Stimulated activated naive B cell treated with anti-CD40 and anti-IgM and Interleukin-4, amounts not matched to agents 10 μg/mL and 1 μg/mL and 100 μg/mL, for 72 hours (primary cell): ENCODE results near the gene HACD4.
"Not testable (repeated sequence)": the region's sequence is repeated elsewhere in the genome, so short reads cannot be mapped to it uniquely, and the experiment has no call there.

Experiments used
- ATAC-seq, 2 donors: fragments of 150-1000 bp; cut with Tn5 transposase; replicated peaks; 2 replicates each; pipeline ENCODE4 v1.10.0; 2021; ENCODE audit warnings: moderate library complexity in 1 of 2
- DNase-seq: peaks from one replicate; pipeline ENCODE4 v3.0.0; 2021
- H3K27ac Mint-ChIP-seq: one replicate; pipeline ENCODE4 v1.8.0; 2022; ENCODE audit warnings: mild to moderate bottlenecking, mixed read lengths
- H3K27me3 Mint-ChIP-seq, 2 donors: one replicate each; pipeline ENCODE4 v1.8.0; 2022; ENCODE audit warnings: mixed read lengths in 2 of 2
- H3K36me3 Mint-ChIP-seq, 2 donors: one replicate each; pipeline ENCODE4 v1.8.0; 2022; ENCODE audit warnings: mixed read lengths in 2 of 2, mild to moderate bottlenecking in 1 of 2
- H3K4me1 Mint-ChIP-seq, 2 donors: one replicate each; pipeline ENCODE4 v1.8.0; 2022; ENCODE audit warnings: mixed read lengths in 2 of 2, mild to moderate bottlenecking in 1 of 2
- H3K4me3 Mint-ChIP-seq, 2 donors: one replicate each; pipeline ENCODE4 v1.8.0; 2022; ENCODE audit warnings: mild to moderate bottlenecking in 2 of 2, mixed read lengths in 2 of 2, moderate library complexity in 1 of 2
- H3K9me3 Mint-ChIP-seq, 2 donors: one replicate each; pipeline ENCODE4 v1.8.0; 2022; ENCODE audit warnings: mixed read lengths in 2 of 2, mild to moderate bottlenecking in 1 of 2

The HACD4 gene

DNA sequence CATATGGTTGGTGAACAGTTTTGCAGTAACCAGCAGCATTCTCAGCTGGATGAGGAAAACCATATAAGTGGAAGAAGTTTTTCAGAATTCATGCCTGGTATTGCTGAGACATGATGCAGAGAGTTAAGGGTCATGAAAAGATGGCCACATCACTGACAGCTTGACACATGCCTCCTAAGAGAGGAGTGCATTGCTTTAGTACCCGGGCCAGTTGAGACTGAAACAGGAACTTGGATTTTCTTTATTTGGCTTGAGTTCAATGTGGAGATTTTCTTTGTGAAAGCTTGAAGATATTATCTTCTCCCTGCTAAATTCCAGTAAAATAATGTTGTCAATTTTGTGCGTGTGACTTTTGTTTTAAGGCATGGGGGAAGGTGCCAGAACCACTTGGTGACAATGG, 35.8 kb downstream of the HACD4 start:
- H3K9me3 Mint-ChIP-seq = no peaks in the 10 kb centered on the region
- H3K36me3 Mint-ChIP-seq = peaks cover 15 to 35% of the 10 kb centered on the region in 2 donors
- ATAC-seq (no peak), DNase-seq (no peak)
- H3K4me3 Mint-ChIP-seq = no peak overlapping the region
- H3K27ac Mint-ChIP-seq = no peak overlapping the region
- peaks cover 20 to 27% of the 10 kb centered on the region in 2 donors for H3K4me1 Mint-ChIP-seq
- no peaks in the 10 kb centered on the region for H3K27me3 Mint-ChIP-seq

DNA sequence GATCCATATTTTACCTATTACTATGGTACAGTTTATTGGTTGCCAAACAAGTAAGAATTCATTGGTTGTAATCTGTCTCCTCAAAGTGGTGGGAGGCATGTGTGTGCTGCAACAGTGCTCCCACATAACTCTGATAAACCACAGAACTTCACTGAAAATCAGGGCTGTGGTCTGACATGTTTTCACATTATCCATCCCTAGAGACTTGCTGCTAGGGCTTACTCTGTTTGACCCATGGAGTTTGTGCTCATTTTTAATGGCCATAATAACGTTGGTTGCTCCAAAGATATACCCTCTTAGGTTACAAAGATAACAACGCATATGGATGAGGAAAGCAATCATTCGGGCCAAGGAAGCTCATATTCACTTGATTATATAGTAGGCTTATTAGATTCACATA, 37.0 kb downstream of the HACD4 start:
- ATAC-seq (no peak), DNase-seq (no peak)
- Mint-ChIP-seq H3K36me3 (peaks cover 19 to 41% of the 10 kb centered on the region in 2 donors), H3K4me3 (no peak overlapping the region), H3K27me3 (no peaks in the 10 kb centered on the region), H3K27ac (no peak overlapping the region), H3K4me1 (peaks cover 22 to 27% of the 10 kb centered on the region in 2 donors), H3K9me3 (peaks cover 0 to 1% of the 10 kb centered on the region in 2 donors)

DNA sequence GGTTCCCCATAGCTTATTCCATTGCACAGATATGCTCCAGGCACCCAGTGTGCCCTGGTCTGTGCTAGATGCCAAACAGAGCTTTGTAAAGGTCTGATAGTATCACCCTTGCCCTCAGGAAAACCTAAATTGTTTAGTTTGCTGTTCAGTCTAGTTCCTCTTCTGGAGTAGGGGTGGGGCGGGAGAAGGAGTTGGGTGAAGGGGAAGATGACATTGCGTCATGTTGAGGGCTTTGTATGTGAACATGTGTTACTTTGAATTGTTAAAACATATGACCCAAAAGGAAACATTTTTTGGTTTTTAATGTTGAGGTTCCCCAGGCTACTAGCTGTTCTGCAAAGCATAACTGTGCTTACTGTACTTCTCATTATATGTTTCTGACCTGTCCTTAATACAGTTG, 40.6 kb downstream of the HACD4 start:
- ATAC-seq = no peak
- peaks cover 19 to 57% of the 10 kb centered on the region in 2 donors for H3K36me3 Mint-ChIP-seq
- H3K27me3 Mint-ChIP-seq = no peaks in the 10 kb centered on the region
- H3K9me3 Mint-ChIP-seq = peaks cover 0 to 1% of the 10 kb centered on the region in 2 donors
- no peak overlapping the region for H3K27ac Mint-ChIP-seq
- H3K4me1 Mint-ChIP-seq = peaks cover 6 to 7% of the 10 kb centered on the region in 2 donors
- H3K4me3 Mint-ChIP-seq = no peak overlapping the region
- DNase-seq = no peak

DNA sequence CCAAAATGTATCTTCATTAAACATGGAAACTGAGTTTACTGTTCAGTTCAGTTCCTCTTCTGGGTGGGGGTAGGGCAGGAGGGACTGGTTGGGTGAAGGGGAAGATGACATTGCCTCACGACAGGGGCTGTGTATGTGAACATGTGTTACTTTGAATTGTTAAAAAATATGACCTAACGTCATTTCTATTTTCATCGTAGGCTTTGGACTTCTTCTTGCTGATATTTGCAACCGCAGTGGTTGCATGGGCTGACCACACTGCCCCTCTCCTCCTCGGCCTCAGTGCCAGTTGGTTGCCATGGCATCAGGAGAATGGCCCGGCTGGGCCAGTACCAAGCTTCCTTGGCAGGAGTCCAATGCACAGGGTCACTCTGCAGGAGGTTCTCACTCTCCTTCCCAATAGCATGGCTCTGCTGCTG, 41.5 kb downstream of the HACD4 start:
- Mint-ChIP-seq H3K36me3 (peaks cover 19 to 50% of the 10 kb centered on the region in 2 donors), H3K4me3 (no peak overlapping the region), H3K9me3 (peaks cover 0 to 1% of the 10 kb centered on the region in 2 donors), H3K27ac (no peak overlapping the region), H3K27me3 (no peaks in the 10 kb centered on the region), H3K4me1 (peaks cover 0 to 5% of the 10 kb centered on the region in 2 donors)
- ATAC-seq (no peak), DNase-seq (no peak)

DNA sequence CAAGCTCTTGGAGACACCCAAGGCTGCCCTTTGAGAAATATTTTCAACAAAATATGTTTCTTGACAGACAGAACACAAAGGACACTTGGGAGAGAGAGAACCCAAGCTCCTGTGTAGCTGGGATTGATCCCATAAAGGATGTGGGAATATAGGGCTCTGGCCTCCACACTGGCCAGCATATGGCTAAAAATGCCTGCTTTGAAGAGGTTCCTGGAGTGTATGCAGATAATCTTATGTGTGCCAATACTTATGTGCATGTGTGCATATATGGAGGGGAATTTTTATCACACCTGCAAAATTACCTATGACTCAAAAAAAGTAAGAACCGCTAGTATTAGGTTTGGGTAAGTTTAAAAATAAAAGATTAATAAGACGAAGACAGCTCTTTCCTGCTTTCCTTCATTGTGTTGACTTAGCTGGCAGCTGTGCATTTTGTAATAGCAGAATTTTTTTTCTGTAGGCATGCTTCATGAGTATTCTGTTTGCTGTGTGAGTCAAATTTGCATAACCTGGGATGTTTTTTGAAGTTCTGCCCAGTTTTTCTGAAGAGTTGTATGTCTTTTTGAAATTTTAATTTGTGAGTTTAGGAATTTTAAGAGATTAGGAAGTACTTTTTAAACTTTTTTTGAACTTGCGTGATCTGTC, 42.6 kb downstream of the HACD4 start:
- Mint-ChIP-seq H3K27ac (no peak overlapping the region), H3K4me1 (peaks cover 0 to 2% of the 10 kb centered on the region in 2 donors), H3K4me3 (no peak overlapping the region), H3K27me3 (no peaks in the 10 kb centered on the region), H3K9me3 (peaks cover 0 to 1% of the 10 kb centered on the region in 2 donors), H3K36me3 (peaks cover 16 to 43% of the 10 kb centered on the region in 2 donors)
- DNase-seq (no peak), ATAC-seq (no peak)

DNA sequence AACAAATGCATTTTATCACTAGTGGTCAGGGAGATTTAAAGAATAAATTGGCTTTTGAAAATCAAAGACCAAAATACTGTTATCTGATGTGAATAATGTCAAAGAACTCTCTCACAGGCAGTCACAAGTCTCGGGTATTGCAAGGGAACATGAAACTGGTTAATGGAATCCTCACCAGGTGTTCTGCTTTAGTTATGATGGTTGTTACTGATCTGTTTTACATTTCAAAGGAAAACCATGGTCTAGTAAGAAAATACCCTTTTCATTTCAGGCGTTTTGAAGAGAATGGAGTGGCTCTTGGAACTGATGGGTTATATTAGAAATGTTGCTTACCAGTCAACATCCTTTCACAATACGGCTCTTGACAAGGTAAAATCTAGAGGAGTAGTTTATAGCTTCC, 43.4 kb downstream of the HACD4 start:
- H3K27me3 Mint-ChIP-seq = no peaks in the 10 kb centered on the region
- no peak overlapping the region for H3K27ac Mint-ChIP-seq
- no peak for ATAC-seq
- no peak for DNase-seq
- H3K4me3 Mint-ChIP-seq = no peak overlapping the region
- peaks cover 0 to 2% of the 10 kb centered on the region in 2 donors for H3K4me1 Mint-ChIP-seq
- peaks cover 15 to 40% of the 10 kb centered on the region in 2 donors for H3K36me3 Mint-ChIP-seq
- peaks cover 0 to 1% of the 10 kb centered on the region in 2 donors for H3K9me3 Mint-ChIP-seq

DNA sequence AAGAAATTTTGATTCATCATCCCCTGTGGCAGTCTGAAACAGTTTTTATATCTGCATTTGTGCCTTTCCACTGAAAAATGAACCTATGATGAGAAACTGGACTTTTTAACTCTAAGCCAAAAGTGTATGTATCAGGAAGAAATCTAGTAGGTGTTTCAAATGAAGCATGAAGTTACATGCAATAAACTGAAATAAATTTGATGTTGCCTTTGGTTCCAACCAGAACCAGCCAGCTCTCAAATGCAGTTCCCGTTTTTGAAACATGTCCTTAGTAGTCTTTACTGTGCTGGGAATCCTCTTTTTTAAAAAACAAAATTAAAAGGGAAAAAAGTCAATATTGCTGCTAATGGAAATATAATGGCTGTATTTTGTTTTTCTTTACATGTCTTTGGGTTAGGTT, 43.9 kb downstream of the HACD4 start:
- no peak for DNase-seq
- no peaks in the 10 kb centered on the region for H3K27me3 Mint-ChIP-seq
- H3K4me1 Mint-ChIP-seq = peaks cover 0 to 2% of the 10 kb centered on the region in 2 donors
- H3K4me3 Mint-ChIP-seq = no peak overlapping the region
- H3K27ac Mint-ChIP-seq = no peak overlapping the region
- H3K9me3 Mint-ChIP-seq = peaks cover 0 to 1% of the 10 kb centered on the region in 2 donors
- no peak for ATAC-seq
- H3K36me3 Mint-ChIP-seq = peaks cover 11 to 40% of the 10 kb centered on the region in 2 donors

DNA sequence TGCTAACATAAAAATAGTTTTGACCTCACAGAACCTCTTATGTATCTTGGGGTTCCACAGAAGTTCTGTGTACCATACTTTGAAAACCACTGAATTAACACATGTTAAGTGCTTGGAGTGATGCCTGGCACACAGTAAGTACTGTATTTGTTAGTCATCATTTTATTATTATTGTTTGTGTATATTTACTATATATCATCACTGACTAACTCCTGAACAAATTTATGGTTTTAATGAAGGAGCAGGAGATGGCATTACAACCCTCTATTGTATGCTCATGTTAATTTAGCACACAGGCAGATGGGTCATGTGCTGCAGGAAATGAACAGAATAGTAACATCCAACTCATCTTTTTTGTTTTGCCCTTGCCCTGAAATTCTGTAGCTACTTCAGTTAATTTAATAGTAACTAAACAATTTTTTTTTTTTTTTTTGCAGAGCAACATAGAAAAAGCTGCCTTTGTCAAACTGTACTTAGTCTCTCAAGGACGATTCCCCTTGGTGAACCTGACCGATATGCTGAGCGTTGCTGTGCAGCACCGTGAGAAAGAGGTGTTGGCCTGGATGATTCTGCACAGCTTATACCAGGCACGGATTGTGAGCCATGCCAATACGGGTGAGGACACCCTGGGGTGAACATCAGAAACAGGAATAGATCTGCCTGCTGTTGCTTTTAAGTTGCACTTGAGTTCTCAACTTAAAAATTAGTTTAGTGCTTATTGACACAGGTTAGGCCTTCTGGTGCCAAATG, 45.4 kb downstream of the HACD4 start:
- ATAC-seq (no peak), DNase-seq (no peak)
- H3K4me1 Mint-ChIP-seq = peaks cover 5 to 7% of the 10 kb centered on the region in 2 donors
- no peak overlapping the region for H3K27ac Mint-ChIP-seq
- H3K36me3 Mint-ChIP-seq = peaks cover 14 to 47% of the 10 kb centered on the region in 2 donors
- H3K27me3 Mint-ChIP-seq = no peaks in the 10 kb centered on the region
- no peak overlapping the region for H3K4me3 Mint-ChIP-seq
- peaks cover 0 to 1% of the 10 kb centered on the region in 2 donors for H3K9me3 Mint-ChIP-seq

DNA sequence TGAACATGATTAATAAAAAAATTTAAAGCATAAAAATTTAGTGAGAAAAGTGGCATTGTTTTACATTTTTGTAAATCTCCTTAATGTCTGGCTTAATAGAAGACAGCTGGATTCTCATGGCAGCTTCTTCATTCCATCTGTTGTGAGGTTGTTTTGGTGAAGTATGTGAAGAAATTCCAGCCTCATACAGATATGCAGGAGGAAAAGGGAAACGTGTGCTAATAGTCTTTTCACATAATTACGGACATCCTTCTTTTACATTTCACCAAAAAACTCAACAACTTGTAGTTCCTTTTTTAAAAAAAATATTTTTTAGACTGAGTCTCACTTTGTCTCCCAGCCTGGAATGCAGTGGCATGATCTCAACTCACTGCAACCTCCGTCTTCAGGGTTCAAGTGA, 46.9 kb downstream of the HACD4 start:
- no peak overlapping the region for H3K27ac Mint-ChIP-seq
- ATAC-seq = no peak
- no peaks in the 10 kb centered on the region for H3K9me3 Mint-ChIP-seq
- peaks cover 9 to 13% of the 10 kb centered on the region in 2 donors for H3K4me1 Mint-ChIP-seq
- peaks cover 8 to 35% of the 10 kb centered on the region in 2 donors for H3K36me3 Mint-ChIP-seq
- no peak overlapping the region for H3K4me3 Mint-ChIP-seq
- DNase-seq = no peak
- no peaks in the 10 kb centered on the region for H3K27me3 Mint-ChIP-seq

DNA sequence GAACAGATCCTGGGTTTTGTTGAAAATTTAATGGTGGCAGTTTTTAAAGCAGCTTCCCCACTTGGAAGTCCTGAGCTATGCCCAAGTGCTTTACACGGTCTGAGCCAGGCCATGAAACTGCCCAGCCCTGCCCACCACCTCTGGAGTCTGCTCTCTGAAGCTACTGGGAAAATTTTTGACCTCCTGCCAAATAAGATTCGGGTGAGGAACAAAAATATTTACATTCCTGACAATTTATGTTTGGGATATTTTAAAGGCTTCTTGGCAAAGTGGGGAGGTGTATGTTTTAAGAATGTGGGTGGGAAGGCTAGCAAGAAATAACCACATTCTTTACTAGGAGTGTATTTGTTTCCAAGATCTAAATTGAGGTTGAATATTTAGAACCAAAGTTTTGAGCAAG, 50.0 kb downstream of the HACD4 start:
- ATAC-seq (peak in 1 of 2 donors; percentile 9), DNase-seq (no peak)
- H3K9me3 Mint-ChIP-seq = peaks cover 0 to under 1% of the 10 kb centered on the region in 2 donors
- no peak overlapping the region for H3K4me3 Mint-ChIP-seq
- H3K4me1 Mint-ChIP-seq = peaks cover 9 to 13% of the 10 kb centered on the region in 2 donors
- H3K27ac Mint-ChIP-seq = no peak overlapping the region
- H3K36me3 Mint-ChIP-seq = peaks cover 15 to 41% of the 10 kb centered on the region in 2 donors
- no peaks in the 10 kb centered on the region for H3K27me3 Mint-ChIP-seq

DNA sequence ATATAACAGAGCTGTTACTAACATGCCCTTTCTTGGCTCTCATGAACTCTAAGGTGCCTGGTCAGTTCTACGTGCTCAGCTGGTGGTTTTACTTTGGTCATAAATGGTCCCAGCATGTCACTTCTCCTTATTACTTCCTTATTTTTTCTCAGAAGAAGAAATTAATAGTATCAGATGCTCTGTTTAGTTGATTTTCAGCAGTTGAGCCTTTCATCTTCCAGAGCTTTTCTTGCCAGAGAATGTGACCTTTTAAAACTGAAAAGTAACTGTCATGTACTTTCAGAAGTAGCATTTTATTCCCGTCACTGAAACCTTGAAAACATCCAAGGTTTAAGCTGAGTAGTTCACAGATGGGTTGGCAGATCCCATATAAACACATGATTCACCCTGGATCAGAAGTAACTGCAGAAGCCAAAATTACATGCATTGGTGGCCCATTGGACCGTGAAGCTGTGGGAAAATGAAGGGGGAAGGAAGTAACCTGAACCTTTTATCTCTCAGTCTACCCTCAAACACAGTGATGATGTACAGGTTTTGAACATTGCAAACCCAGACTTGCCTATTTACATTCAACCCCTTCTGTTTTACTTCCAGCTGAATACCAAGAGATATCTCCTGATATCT, 50.5 kb downstream of the HACD4 start:
- Mint-ChIP-seq H3K27ac (no peak overlapping the region), H3K36me3 (peaks cover 16 to 40% of the 10 kb centered on the region in 2 donors), H3K27me3 (no peaks in the 10 kb centered on the region), H3K4me3 (no peak overlapping the region), H3K4me1 (peaks cover 9 to 13% of the 10 kb centered on the region in 2 donors), H3K9me3 (peaks cover 0 to 2% of the 10 kb centered on the region in 2 donors)
- ATAC-seq = peak; percentile 98 to 99
- DNase-seq = no peak

DNA sequence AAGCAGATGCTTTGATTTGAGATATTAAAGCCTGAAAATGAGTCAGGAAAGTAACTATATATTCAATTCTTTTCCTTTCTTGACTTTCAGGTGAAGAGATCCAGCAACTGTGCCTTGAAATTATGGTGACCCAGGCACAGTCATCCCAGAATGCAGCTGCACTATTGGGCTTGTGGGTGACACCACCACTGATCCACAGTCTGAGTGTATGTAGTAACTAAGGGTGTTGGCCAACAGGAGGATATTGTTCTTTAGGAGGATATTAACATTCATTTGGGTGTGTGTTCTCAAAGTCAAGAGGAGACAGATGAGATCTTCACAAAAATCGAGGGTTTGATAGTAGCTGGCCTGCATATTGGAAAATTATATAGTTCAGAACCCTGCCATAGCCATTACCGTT, 53.2 kb downstream of the HACD4 start:
- Mint-ChIP-seq H3K27me3 (no peaks in the 10 kb centered on the region), H3K36me3 (peaks cover 23 to 46% of the 10 kb centered on the region in 2 donors), H3K4me3 (no peak overlapping the region), H3K4me1 (peaks cover 9 to 19% of the 10 kb centered on the region in 2 donors), H3K27ac (no peak overlapping the region), H3K9me3 (peaks cover 0 to 7% of the 10 kb centered on the region in 2 donors)
- no peak for DNase-seq
- no peak for ATAC-seq

DNA sequence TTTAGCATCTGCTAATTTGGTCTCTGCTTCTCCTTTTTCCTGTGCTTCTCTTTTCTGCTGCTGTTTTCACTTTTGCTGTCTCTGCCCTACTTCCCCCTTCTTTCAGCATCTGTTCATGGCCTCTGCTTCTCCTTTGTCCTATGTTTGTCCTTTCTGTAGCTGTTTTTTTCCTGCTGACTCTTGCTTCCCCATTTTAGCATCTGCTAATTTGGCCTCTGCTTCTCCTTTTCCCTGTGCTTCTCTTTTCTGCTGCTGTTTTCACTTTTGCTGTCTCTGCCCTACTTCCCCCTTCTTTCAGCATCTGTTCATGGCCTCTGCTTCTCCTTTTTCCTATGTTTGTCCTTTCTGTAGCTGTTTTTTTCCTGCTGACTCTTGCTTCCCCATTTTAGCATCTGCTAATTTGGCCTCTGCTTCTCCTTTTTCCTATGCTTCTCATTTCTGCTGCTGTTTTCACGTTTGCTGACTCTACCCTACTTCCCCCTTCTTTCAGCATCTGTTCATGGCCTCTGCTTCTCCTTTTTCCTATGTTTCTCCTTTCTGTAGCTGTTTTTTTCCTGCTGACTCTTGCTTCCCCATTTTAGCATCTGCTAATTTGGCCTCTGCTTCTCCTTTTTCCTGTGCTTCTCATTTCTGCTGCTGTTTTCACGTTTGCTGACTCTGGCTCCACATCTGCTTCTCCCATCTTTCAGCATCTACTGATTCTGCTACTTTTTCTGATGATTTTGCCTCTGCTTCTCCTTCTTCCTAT, 57.1 kb downstream of the HACD4 start:
- ATAC-seq, DNase-seq, H3K4me3 Mint-ChIP-seq, H3K27ac Mint-ChIP-seq, H3K27me3 Mint-ChIP-seq: not testable (repeated sequence)
- peaks cover 27 to 43% of the 10 kb centered on the region in 2 donors for H3K36me3 Mint-ChIP-seq
- peaks cover 0 to 13% of the 10 kb centered on the region in 2 donors for H3K9me3 Mint-ChIP-seq
- H3K4me1 Mint-ChIP-seq = peaks cover 0 to 13% of the 10 kb centered on the region in 2 donors
